Measurements from ENCODE around the gene CENPV.

The CENPV gene

GRCh38 chr17:16377941-16378341, 24.7 kb upstream of the CENPV start:
- in situ Hi-C loops (cut with HindIII; ENCODE audit: low sequenced_read_pairs) = no loop called here
- H3K4me3 ChIP-seq (ENCODE audit: low read depth, low read length) = no peak overlapping the region
- no peak for TF ChIP-seq CTCF (IDR thresholded peaks at IDR 0.05; ENCODE audit: low read depth, low read length)
- peak; percentile 44 for DNase-seq (ENCODE audit: low read depth, low spot score)

- in situ Hi-C loops (cut with HindIII; ENCODE audit: low sequenced_read_pairs) = no loop called here
- no peak overlapping the region for H3K4me3 ChIP-seq (ENCODE audit: low read depth, low read length)
- peak; percentile 53 for DNase-seq (ENCODE audit: low read depth, low spot score)
- no peak for TF ChIP-seq CTCF (IDR thresholded peaks at IDR 0.05; ENCODE audit: low read depth, low read length)
Measured at GRCh38 chr17:16374146-16374938, 21.1 kb upstream of the CENPV start.

GRCh38 chr17:16371742-16372141, 18.5 kb upstream of the CENPV start:
- H3K4me3 ChIP-seq (ENCODE audit: low read depth, low read length) = no peak overlapping the region
- no peak for TF ChIP-seq CTCF (IDR thresholded peaks at IDR 0.05; ENCODE audit: low read depth, low read length)
- in situ Hi-C loops (cut with HindIII; ENCODE audit: low sequenced_read_pairs) = no loop called here
- DNase-seq (ENCODE audit: low read depth, low spot score) = peak; percentile 60

GRCh38 chr17:16364625-16365024, 11.4 kb upstream of the CENPV start:
- no peak for TF ChIP-seq CTCF (IDR thresholded peaks at IDR 0.05; ENCODE audit: low read depth, low read length)
- no peak for DNase-seq (ENCODE audit: low read depth, low spot score)
- in situ Hi-C loops (cut with HindIII; ENCODE audit: low sequenced_read_pairs) = no loop called here
- H3K4me3 ChIP-seq (ENCODE audit: low read depth, low read length) = no peak overlapping the region

- peak; percentile 72 for DNase-seq (ENCODE audit: low read depth, low spot score)
- in situ Hi-C loops (cut with HindIII; ENCODE audit: low sequenced_read_pairs) = no loop called here
- peak; percentile 97 for TF ChIP-seq CTCF (IDR thresholded peaks at IDR 0.05; ENCODE audit: low read depth, low read length)
- H3K4me3 ChIP-seq (ENCODE audit: low read depth, low read length) = no peak overlapping the region
Measured at GRCh38 chr17:16363749-16364536, 10.7 kb upstream of the CENPV start.

- in situ Hi-C loops (cut with HindIII; ENCODE audit: low sequenced_read_pairs) = no loop called here
Measured at GRCh38 chr17:16361874-16362273, 8.6 kb upstream of the CENPV start.

More at GRCh38 chr17:16361874-16362273, 8.6 kb upstream of the CENPV start:
- no peak overlapping the region for H3K4me3 ChIP-seq (ENCODE audit: low read depth, low read length)
- no peak for DNase-seq (ENCODE audit: low read depth, low spot score)
- no peak for TF ChIP-seq CTCF (IDR thresholded peaks at IDR 0.05; ENCODE audit: low read depth, low read length)
